Hepatocyte (in vitro differentiated cells): ENCODE data around the gene NCAM1. TPM values are rescaled to one million over a fixed set of nuclear protein-coding genes. Genes with fewer than 3 reads are reported as not detected.

Experiments used
- DNase-seq: peaks from one replicate; pipeline ENCODE4 v3.0.0-alpha.2; 2016; ENCODE audit warnings: low spot score
- H2AFZ ChIP-seq: fragments of 200-600 bp; sonication (generic); 2 replicates; pipeline ENCODE4 v1.6.0; 2016; ENCODE audit warnings: antibody characterized with exemption, mild to moderate bottlenecking
- H3K27ac ChIP-seq: fragments of 200-600 bp; sonication (generic); 2 replicates; pipeline ENCODE4 v1.5.1; 2016; ENCODE audit warnings: mild to moderate bottlenecking
- H3K27me3 ChIP-seq: fragments of 200-600 bp; sonication (generic); 2 replicates; pipeline ENCODE4 v1.6.1; 2016
- H3K36me3 ChIP-seq: fragments of 200-600 bp; sonication (generic); replicated peaks from 2 replicates; pipeline ENCODE4 v1.5.1; 2016; ENCODE audit warnings: low read depth; ENCODE audit not compliant: insufficient read depth
- H3K4me1 ChIP-seq: fragments of 200-600 bp; sonication (generic); 2 replicates; pipeline ENCODE4 v1.5.1; 2016; ENCODE audit warnings: mild to moderate bottlenecking, moderate library complexity; ENCODE audit not compliant: insufficient read depth
- H3K4me2 ChIP-seq: fragments of 200-600 bp; sonication (generic); 2 replicates; pipeline ENCODE4 v1.6.0; 2016
- H3K4me3 ChIP-seq: fragments of 200-600 bp; sonication (generic); 2 replicates; pipeline ENCODE4 v1.5.1; 2016; ENCODE audit warnings: mild to moderate bottlenecking
- H3K79me2 ChIP-seq: fragments of 200-600 bp; sonication (generic); 2 replicates; pipeline ENCODE4 v1.6.0; 2017; ENCODE audit warnings: mild to moderate bottlenecking
- H3K9me2 ChIP-seq: fragments of 200-600 bp; sonication (generic); replicated peaks from 2 replicates; pipeline ENCODE4 v1.6.0; 2017; ENCODE audit warnings: mild to moderate bottlenecking; ENCODE audit not compliant: insufficient read depth
- H3K9me3 ChIP-seq: fragments of 200-600 bp; sonication (generic); 2 replicates; pipeline ENCODE4 v1.5.1; 2016; ENCODE audit warnings: low read depth, mild to moderate bottlenecking
- H4K20me1 ChIP-seq: fragments of 200-600 bp; sonication (generic); 2 replicates; pipeline ENCODE4 v1.6.0; 2016; ENCODE audit warnings: mild to moderate bottlenecking; ENCODE audit not compliant: insufficient read depth, poor library complexity, severe bottlenecking
- CTCF ChIP-seq: fragments of 200-600 bp; sonication (generic); IDR thresholded peaks from 2 replicates; pipeline ENCODE4 v1.5.1; 2016; ENCODE audit warnings: antibody characterized with exemption, mild to moderate bottlenecking; ENCODE audit not compliant: poor library complexity
- EZH2 ChIP-seq: fragments of 200-600 bp; sonication (generic); IDR thresholded peaks from 2 replicates; pipeline ENCODE4 v1.6.1; 2016; ENCODE audit warnings: antibody characterized with exemption, mild to moderate bottlenecking, borderline replicate concordance
- EZH2phosphoT487 ChIP-seq: fragments of 200-600 bp; sonication (generic); IDR thresholded peaks from one replicate; pipeline ENCODE4 v1.6.1; 2018; ENCODE audit warnings: antibody characterized with exemption, mild to moderate bottlenecking, low read depth, moderate library complexity; ENCODE audit not compliant: unreplicated experiment, severe bottlenecking
- WGBS: methylation state at CpG from one replicate; pipeline ENCODE4 v1.1.6; 2016; ENCODE audit warnings: low lambda C conversion rate; ENCODE audit errors: missing lambda C conversion rate; 5-methylcytosine and 5-hydroxymethylcytosine counted together
- polyA plus RNA-seq: library from polyadenylated mRNA; unstranded; fragments of >200 nt; fragmentation: Nextera tagmentation; extraction: Ambion mirVana; gene quantifications from 2 replicates; pipeline ENCODE4 v1.2.1, GENCODE V29; 2016
- total RNA-seq: library from RNA; depleted of rRNA; stranded (reverse); fragments of >200 nt; gene quantifications from 2 replicates; pipeline ENCODE4 v1.2.3, GENCODE V29; 2014

NCAM1 gene
- total and polyA plus RNA-seq, 2 experiments from 2014 or later: 12.4 to 27.2 TPM

GRCh38 chr11:112993808-112994207 is 32.6 kb downstream of the NCAM1 start:
- no peaks in the 10 kb centered on the region for H3K4me1 ChIP-seq
- no peaks in the 10 kb centered on the region for H4K20me1 ChIP-seq
- no peaks in the 10 kb centered on the region for H3K36me3 ChIP-seq
- H3K79me2 ChIP-seq: peaks cover 4% of the 10 kb centered on the region
- no peak for DNase-seq
- TF ChIP-seq EZH2 (no peak), EZH2phosphoT487 (no peak), CTCF (no peak)
- no peak overlapping the region for H2AFZ ChIP-seq
- no peaks in the 10 kb centered on the region for H3K9me2 ChIP-seq
- no peak overlapping the region for H3K4me3 ChIP-seq
- no peaks in the 10 kb centered on the region for H3K9me3 ChIP-seq
- no peak overlapping the region for H3K4me2 ChIP-seq
- H3K27me3 ChIP-seq: peaks cover 3% of the 10 kb centered on the region
- H3K27ac ChIP-seq: no peak overlapping the region

- H3K9me3 ChIP-seq: no peaks in the 10 kb centered on the region
- no peak overlapping the region for H3K4me3 ChIP-seq
- no peaks in the 10 kb centered on the region for H4K20me1 ChIP-seq
- H3K4me2 ChIP-seq: no peak overlapping the region
- TF ChIP-seq EZH2: no peak
- TF ChIP-seq EZH2phosphoT487: no peak
- TF ChIP-seq CTCF: no peak
- no peak overlapping the region for H3K27ac ChIP-seq
- H3K4me1 ChIP-seq: no peaks in the 10 kb centered on the region
- WGBS: 51% methylated on average over 2 of the region's 2 CpGs
- no peaks in the 10 kb centered on the region for H3K36me3 ChIP-seq
- no peak for DNase-seq
- no peak overlapping the region for H2AFZ ChIP-seq
- H3K79me2 ChIP-seq: no peaks in the 10 kb centered on the region
- no peaks in the 10 kb centered on the region for H3K9me2 ChIP-seq
- peaks cover 3% of the 10 kb centered on the region for H3K27me3 ChIP-seq
These were observed 34.3 kb downstream of the NCAM1 start for GRCh38 chr11:112995423-112996090.

GRCh38 chr11:112996994-112997393 is 35.8 kb downstream of the NCAM1 start:
- 96% methylated on average over 2 of the region's 2 CpGs for whole genome bisulfite sequencing
- Histone ChIP-seq H4K20me1 (no peaks in the 10 kb centered on the region), H3K9me3 (no peaks in the 10 kb centered on the region), H3K9me2 (no peaks in the 10 kb centered on the region), H3K4me3 (no peak overlapping the region), H3K27me3 (peaks cover 3% of the 10 kb centered on the region), H3K27ac (no peak overlapping the region), H3K4me2 (no peak overlapping the region), H2AFZ (no peak overlapping the region), H3K79me2 (no peaks in the 10 kb centered on the region), H3K4me1 (no peaks in the 10 kb centered on the region), H3K36me3 (no peaks in the 10 kb centered on the region)
- no peak for DNase-seq
- TF ChIP-seq CTCF: no peak
- TF ChIP-seq EZH2phosphoT487: no peak
- TF ChIP-seq EZH2: no peak
